Measurements from ENCODE around the gene CINP.
"Not testable (repeated sequence)": the region's sequence is repeated elsewhere in the genome, so short reads cannot be mapped to it uniquely, and the experiment has no call there.

Gene CINP

GRCh38 chr14:102353126-102353619 lies 9.5 kb downstream of the CINP start:
- DNase-seq (ENCODE audit: low spot score) = no peak

- no peak for DNase-seq (ENCODE audit: low spot score)
Observed at GRCh38 chr14:102352213-102352612, 10.5 kb downstream of the CINP start.

DNA sequence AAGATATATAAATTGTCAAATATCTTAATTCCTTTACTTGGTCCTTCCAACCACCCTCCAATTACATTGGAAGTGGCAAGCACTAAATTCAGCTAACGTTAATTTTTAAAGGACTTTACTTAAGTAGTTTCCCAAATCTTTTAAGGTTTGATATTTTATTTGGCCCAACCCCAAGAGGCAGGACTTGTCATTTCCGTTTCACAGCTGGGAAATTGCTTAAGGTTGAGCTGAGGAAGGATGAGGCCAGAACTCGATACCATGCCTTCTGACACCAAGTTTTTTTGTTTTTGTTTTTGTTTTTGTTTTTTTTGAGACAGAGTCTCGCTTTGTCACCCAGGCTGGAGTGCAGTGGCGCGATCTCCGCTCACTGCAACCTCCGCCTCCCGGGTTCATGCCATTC lies 11.1 kb downstream of the CINP start:
- DNase-seq (ENCODE audit: low spot score) = not testable (repeated sequence)

DNA sequence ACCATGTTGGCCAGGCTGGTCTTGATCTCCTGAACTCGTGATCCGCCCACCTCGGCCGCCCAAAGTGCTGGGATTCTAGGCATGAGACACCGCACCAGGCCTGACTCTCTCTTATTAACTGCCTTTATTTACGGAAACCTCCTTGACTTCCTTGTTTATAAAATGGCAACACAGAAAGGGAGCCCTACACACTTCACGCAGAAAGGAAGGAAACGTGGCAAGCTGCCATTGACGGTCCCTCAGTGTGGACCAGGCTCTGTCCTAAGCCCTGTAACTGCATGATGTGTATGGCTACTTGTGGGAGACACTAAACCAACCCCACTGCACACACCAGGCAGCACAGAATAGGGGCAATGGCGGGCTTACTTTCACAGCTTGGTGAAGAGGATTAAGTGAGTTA lies 11.7 kb downstream of the CINP start:
- no peak for DNase-seq (ENCODE audit: low spot score)

GRCh38 chr14:102348376-102348775 lies 14.3 kb downstream of the CINP start:
- no peak for DNase-seq (ENCODE audit: low spot score)

- DNase-seq (ENCODE audit: low spot score) = no peak
Observed at GRCh38 chr14:102346645-102347044, 16.0 kb downstream of the CINP start.

DNA sequence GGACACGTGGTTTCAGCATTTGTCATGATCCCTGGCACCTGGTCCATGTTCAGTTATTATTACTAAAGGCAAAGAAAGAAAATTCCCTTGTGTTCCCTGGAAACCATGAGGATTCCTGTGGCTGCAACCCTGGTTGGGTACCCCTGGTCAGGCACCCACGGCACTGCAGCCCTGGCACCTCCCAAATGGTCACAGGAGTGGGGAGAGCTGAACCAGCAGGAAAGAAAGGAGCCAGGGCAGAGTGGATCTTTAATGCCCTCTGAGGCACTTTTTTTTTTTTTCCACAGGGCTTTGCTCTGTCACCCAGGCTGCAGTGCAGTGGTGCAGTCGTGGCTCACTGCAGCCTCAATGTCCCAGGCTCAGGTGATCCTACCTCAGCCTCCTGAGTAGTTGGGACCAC lies 17.5 kb downstream of the CINP start:
- no peak for DNase-seq (ENCODE audit: low spot score)

DNA sequence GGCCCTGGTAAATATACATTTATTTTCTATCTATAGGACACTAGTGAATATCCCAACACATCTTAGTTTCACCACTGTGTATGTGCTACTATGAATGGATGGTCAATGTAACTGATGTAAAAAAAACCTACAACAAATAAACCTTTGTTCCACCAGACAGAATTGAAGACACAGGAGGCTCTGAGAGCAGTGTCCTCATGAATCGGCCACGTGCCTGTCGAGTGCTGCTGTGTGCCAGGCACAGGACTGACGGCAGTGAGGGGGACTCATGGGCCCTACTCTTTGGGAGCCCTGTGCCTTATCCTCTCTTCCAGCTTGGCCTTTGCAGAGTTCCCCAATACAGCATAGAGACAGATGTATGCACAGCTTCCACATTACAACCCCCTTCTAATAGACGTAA lies 18.2 kb downstream of the CINP start:
- no peak for DNase-seq (ENCODE audit: low spot score)

DNA sequence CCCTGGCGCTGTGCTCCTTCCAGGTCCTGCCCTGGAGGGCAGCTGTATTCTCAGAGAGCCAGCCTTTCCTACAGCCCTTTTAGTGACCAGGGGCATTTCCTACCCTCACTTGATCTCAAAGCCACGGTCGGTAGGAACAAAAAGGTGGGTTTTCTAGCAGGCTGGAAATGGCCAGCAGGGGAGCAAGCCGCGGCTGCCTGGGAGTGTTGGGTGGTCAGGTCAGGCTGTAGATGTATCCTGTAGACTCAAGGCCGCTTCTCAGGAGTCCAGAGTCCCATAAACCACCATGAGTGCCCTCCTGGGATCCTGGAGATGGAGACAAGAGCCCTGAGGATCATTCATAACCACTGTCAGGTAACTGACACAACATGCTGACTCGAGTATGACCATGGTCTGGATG lies 18.6 kb downstream of the CINP start:
- no peak for DNase-seq (ENCODE audit: low spot score)

DNA sequence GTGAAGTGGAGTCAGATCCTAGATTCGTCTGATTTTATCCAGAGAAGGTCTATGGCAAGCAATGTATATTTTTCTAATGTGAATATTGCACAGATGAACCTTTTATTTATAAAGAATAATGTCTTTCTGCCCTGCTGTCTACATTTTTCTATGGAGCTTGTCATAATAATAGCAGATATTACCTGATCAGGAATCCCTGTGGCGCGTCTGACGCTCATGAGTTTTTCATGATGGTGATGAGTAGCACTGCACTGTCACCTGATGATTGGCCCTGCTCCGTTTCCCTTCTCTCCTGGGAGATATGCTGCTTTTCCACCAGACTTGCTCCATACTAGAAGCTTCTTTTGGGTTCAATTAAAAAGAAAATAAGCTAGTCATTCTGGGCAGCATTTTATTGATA lies 20.5 kb downstream of the CINP start:
- DNase-seq (ENCODE audit: low spot score) = no peak

- no peak for DNase-seq (ENCODE audit: low spot score)
Observed at GRCh38 chr14:102341566-102341965, 21.1 kb downstream of the CINP start.

GRCh38 chr14:102338724-102339123 lies 24.0 kb downstream of the CINP start:
- DNase-seq (ENCODE audit: low spot score) = no peak

DNA sequence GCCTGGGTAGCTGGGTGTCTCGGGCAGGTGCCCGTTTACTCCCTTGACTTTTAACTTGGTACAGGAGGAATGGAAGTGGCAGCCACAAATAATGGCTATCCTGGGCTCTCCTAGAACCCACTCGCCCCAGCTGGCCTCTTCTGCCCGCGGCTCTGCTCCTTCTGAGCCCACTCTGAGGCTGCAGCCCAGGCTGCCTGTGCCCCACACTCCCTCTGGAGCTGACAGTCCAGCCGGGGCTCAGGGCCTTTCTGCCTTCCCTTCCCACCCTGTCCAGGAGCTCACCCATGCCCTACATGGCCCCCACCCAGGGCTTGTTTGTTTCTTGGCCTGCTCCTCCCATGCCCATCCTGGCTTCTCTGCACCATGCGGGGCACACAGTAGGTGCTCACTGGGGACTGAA lies 27.5 kb downstream of the CINP start:
- DNase-seq (ENCODE audit: low spot score) = no peak

GRCh38 chr14:102333795-102334705 lies 28.6 kb downstream of the CINP start:
- DNase-seq (ENCODE audit: low spot score) = no peak

DNA sequence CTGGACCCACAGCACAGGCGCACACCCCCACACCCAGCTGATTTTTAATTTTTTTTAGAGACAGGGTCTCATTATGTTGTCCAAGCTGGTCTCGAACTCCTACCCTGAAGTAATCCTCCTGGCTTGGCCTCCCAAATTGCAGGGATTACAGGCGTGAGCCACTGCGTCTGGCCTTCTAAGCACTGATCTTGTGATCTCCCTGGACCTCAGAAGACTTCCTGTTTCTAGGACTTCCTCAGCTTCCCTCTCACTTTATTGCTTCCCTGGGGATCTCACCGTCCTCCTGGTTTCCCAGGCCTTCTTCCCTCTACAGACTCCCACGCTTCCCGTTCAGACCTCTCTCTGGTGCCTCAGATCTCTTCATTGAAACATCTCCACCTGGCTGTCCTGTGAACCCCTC lies 29.3 kb downstream of the CINP start:
- DNase-seq (ENCODE audit: low spot score) = no peak

DNA sequence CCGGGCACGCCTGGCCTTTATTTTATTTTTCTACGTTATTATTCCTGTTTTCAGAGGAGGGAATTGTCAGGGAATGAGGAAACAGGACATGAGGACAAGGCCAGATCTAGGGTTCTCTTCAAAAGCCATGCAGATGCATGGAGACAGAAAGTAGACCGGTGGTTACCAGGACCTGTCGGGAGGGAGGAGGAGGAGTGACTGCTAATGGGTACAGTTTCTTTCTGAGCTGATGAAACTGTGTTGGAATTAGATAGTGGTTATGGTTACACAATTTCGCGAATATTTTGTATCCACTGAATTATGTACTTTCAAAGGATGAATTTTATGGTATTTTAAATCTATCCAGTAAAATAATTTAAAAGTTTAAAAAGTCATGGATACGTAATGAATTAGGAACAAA lies 31.9 kb downstream of the CINP start:
- DNase-seq (ENCODE audit: low spot score) = no peak

DNA sequence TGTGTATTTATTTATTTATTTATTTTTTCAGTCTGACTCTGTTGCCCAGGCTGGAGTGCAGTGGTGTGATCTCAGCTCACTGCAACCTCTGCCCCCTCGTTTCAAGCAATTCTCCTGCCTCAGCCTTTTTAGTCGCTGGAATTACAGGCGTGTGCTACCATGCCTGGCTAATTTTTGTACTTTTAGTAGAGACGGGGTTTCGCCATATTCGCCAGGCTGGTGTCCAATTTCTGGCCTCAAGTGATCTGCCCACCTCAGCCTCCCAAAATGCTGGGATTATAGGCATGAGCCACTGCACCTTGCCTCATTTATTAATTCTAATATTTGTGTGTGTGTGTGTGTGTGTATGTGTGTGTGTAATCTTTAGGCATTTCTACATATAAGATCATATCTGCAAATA lies 33.3 kb downstream of the CINP start:
- not testable (repeated sequence) for DNase-seq (ENCODE audit: low spot score)

GRCh38 chr14:102326583-102326982 lies 36.1 kb downstream of the CINP start:
- DNase-seq (ENCODE audit: low spot score) = no peak

DNA sequence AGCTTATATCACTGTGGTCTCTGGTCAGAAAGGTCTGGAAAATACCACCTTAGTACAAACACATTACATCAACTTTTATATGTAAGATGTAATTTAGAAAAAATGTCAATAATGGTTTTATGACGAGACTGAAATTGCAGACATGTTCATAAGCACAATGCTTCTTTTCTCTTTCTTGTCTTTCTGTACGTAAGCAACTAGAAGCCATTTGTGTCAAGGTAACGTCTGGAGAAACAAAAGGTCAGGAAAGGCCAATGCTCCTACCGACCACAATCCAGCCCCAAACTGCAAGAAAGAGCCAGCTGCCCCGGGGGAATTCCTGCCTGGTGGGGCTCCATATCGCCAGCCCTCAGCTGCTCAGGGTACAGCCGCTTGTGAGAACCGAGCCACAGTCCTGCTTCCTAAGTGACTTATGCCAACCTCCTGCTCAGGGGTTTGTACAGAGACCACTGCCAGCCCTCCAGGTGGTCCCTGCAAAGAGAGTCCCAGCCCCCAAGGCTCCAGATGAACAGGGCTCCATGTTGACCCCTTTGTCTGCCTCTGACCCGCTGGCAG lies 36.8 kb downstream of the CINP start:
- no peak for DNase-seq (ENCODE audit: low spot score)

DNA sequence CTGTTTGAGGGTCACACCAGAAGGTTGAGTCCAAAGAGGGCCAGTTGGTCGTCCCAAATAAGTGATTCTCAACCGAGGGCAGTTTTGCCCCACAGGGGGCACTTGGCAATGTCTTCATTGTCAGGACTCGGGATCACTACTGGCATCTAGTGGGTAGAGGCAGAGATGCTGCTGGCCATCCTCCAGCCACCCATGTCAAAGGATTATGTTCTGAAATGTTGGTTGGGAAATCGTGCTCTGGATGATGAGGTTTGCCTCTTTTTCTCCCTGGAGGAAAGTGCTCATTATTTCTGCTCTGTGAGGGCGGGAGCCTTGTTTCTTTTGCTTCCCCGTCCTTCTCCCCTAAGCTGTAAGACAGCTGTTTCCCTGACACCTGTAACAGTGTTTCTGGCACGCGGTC lies 39.6 kb downstream of the CINP start:
- no peak for DNase-seq (ENCODE audit: low spot score)

DNA sequence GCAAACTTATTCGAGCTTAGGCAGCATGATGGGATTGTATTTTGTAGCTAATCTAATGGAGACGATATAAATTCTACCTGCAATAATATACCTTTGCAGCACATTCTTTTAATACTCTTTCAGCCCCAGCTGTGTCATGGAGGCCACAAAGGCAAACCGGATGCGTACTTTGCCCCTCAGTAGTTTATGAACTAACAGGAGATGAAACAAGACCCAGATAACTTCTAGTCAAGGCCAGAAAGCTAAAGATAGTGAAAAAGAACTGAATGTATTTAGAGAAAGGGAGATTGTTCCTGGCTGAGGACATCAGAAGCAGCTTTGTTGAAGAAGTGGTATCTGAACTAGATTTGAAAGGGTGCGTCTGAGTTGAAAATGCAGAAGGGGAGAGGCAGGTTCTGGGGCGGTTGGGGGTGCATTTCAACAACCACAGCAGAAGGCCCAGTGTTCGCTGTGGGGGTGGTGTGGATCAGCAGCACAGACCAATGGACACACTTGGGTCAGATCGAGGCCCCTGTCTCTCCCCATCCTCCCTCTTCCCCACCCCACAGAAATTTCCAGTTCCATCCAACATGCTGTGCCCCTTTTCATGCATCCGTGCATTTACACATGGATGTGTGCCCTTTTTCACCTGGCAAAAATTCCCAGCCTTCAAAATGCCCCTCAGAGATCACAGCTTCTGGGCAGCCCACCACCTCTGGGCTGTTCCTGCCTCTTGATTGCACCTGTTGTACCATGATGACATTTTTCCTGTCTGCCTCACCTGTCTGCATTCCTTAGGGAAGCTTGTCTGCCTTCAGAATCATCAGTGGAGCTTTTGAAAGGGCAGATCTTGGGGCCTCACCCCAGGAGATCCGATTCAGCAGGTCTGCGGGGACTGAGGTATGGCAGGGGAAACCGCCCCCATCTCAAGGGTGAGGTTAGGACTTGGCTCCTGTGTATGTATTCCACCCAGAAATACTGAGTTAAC lies 41.0 kb downstream of the CINP start:
- DNase-seq (ENCODE audit: low spot score) = no peak

- DNase-seq (ENCODE audit: low spot score) = no peak
Observed at GRCh38 chr14:102320671-102321455, 41.8 kb downstream of the CINP start.
